HG02588 (cell line): ENCODE results near the gene PCMT1.
"Not testable (repeated sequence)": the region's sequence is repeated elsewhere in the genome, so short reads cannot be mapped to it uniquely, and the experiment has no call there.

ENCODE experiments used
- ATAC-seq: cut with Tn5 transposase; IDR thresholded peaks from one replicate; pipeline ENCODE4 v1.9.1; 2021; ENCODE audit warnings: mild to moderate bottlenecking, moderate library complexity; ENCODE audit not compliant: unreplicated experiment

The PCMT1 gene

GRCh38 chr6:149813351-149813750, 63.8 kb downstream of the PCMT1 start:
- no peak for ATAC-seq

DNA sequence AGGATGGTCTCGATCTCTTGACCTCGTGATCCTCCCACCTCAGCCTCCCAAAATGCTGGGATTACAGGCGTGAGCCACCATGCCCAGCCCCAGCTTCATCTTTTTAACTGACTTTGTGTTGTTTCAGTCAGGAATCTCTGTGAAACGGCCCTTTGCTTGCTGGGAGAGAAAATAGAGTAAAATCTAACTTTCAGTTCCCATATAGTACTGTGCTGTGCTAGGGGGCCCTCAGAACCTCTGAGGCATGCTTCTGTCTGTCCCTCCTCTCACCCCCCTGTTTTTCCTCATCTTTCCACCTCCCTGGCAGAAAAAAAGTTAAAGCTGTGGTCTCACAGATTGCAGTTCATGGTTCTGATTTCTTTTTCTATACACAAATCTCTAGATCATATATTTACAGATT, 66.2 kb downstream of the PCMT1 start:
- no peak for ATAC-seq

DNA sequence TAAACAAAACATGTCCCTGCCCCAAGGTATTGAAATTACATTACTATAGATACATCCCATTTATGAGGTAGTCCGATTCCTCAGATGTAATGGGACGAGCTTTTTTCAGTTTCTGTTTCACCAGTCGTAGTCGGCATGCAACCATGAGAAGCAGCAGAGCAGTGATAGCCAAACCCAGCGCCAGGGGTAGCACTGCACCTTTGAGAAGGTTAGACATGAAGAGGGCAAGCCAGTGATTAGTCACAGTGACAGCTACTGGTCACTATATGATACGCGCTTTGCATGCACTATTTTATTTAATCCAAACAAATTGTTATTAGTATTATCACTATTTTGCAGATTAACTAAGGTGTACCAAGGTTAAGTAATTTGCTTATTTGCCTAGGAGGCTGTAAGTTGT, 71.0 kb downstream of the PCMT1 start:
- ATAC-seq: no peak

DNA sequence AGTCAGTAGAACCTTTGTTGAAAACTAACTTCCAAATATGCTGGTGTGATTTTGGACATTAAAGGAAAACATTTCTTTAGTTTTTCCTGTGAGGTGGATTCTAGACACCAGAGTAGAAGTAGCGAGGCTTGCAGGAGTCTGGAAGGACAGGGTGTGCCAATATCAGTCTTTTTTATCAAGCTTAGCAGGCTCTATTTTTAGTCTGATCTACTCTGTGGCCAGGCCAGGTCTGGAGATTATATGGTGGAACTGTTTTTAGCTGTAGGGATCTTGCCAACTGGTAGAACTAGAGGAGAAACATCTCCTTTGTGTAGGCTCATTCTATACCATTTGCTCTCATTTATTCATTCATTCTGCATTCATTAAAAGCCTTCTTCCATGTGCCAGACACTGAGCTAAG, 72.0 kb downstream of the PCMT1 start:
- no peak for ATAC-seq

DNA sequence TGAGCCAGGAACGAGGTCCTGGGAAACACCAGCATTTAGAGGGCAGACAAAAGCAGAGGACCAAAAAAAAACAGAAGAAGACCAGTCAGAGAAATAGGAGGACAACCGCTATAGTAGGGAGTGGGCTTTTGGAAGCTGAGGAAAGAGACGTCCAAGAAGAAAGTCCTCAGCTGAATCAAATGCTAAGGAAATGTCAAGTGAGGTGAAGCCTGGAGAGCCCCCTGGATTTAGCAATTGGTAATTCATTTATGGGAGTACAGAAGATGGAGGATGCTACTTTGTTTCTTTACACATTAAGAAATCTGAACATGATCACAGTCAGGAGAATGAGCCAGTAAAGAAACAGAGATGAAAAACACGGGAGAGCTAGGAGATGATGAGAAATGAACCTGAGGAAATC, 73.5 kb downstream of the PCMT1 start:
- ATAC-seq: no peak

DNA sequence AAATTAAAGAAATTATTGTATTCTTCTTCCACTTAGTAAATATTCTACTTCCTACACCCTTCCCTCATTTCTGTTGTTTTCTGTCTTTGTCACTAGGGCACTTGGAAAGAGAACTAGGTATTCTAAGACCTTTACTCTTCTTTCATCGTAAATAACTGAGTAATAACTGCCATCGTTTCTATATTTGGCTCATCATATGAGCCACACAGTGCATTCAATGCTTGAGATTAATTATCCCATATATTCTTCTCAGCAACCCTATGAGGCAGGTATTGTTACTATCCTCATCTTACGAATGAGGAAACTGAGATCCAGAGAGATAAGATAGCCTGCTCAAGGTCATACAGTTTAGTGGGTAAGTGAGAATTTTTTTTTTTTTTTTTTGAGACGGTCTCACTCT, 75.8 kb downstream of the PCMT1 start:
- ATAC-seq: no peak

GRCh38 chr6:149830731-149831307, 81.3 kb downstream of the PCMT1 start:
- no peak for ATAC-seq

- no peak for ATAC-seq
These were observed 81.8 kb downstream of the PCMT1 start for GRCh38 chr6:149831308-149831820.

DNA sequence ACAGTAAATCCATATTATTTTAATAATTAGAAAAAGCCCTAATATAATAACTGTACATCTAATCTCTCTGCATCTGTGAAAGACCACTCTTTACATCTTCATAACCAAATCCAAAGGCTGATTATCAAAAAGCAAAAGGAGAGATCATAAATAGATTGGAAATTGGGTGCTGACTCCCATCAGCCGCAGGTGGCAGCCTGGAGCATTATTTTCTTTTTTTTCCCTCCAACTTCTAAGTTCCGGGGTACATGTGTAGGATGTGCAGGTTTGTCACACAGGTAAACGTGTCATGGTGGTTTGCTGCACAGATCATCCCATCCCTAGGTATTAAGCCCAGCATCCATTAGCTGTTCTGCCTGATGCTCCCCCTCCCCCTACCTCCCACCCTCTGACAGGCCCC, 84.1 kb downstream of the PCMT1 start:
- ATAC-seq: no peak

DNA sequence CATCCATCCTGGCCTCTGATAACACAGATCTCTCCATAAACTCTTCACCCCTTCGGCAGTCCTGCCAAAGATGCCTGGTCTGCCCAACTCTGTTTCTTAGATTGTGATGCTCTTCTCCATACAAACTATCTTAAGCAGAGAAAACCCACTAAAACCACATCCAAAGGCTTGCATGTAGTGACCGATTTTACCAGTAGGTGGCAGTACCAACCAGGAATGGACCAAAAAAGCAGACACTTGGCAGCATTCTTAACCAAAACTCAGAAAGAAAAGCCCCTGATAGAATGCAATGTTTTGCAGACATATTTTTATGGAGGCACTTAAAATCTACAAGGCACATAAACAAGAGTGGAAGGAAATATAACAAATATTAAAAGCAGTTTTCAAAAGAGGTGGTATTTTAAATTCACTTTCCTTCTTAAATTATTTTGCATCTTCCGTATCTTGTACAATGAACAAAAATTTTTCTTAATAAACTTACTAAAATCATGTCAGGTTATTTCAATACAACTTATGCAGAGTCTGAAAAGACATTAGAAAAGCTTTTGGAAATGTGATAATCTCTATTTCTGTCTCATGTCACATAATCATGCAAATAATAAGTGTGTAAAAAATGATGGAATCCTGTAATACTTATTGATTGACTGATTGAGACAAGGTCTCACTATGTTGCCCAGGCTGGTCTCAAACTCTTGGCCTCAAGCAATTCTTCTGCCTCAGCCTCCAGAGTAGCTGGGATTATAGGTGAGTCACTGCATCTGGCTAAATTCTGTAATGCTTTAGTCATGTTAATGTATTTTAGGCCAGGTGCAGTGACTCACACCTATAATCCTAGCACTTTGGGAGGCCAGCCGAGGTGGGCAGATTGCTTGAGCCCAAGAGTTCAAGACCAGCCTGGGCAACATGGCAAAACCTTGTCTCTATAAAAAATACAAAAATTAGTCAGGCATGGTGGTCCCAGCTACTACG, 85.3 kb downstream of the PCMT1 start:
- no peak for ATAC-seq

DNA sequence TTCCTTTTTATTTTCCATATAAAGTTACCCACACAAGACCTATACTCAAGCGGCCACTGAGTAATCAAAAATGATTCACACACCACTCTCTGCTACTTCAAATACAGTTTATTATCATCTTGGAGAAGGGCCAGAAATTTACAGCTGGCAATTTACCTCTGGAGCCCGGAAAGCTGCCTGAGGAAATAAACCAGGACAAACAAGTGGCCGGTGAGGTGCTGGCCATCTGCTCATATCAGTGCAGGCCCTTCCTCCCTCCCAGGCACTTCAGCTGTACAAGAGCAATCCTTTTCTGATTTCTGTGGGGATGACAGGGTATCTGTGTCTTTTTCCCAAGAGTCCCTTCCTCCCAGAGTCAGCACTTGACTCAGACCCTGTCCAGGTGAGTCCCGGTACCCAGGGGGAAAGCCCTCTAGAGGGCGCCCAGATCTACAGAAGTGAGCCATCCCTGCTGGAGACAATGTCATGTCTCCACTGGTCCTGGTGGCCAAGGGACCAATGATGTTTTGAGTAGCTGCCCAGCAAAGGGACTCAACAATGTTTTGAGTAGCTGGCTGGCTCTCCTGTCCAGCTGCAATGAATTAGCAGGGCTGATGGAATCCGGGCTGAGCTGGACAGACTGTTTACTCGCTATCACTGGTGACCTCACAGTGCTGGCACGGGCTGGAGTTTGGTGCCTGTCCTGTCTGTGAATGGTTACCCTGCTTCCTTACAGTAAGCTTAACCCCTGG, 91.0 kb downstream of the PCMT1 start:
- no peak for ATAC-seq

GRCh38 chr6:149842331-149842730, 92.8 kb downstream of the PCMT1 start:
- ATAC-seq: no peak

DNA sequence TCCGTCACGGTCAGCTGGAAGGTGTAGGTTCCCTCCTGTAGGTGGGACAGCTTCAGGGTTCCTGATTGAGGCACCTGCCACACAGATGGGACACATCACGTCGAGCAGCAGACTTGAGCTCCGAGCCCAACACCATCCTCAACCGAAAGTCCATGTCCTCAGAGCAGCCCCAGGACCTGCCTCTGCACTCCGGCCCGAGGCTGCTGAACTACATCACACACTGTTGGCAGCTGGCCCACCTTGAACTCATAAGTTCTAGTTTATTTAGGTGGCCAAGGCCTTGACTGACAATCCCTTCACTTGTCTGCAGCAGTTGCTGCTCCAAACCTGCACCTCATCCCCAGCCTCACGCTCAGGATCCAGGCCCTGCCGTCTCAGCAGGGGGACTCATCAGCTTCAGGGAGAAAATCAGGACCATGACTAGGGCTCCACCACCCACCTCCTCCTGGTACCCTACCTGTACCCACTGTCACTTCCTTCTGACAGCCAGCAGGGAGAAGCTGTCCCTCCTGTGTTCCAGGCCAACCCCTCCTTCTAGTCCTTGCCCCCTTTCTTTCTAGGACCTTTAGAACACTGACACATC, 93.6 kb downstream of the PCMT1 start:
- no peak for ATAC-seq

DNA sequence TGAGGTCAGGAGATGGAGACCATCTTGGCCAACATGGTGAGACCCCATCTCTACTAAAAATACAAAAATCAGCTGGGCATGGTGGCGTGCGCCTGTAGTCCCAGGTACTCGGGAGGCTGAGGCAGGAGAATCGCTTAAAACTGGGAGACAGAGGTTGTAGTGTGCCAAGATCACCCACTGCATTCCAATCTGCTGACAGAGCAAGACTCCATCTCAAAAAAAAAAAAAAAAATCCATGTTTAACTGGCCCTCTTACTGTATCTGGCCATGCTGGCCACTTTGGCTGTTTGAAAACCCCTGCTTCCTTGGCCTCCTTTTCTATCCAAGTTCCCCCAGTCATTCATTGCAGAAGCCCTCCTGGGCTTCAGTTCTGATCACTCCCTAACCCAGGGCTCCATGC, 94.5 kb downstream of the PCMT1 start:
- not testable (repeated sequence) for ATAC-seq

- no peak for ATAC-seq
These were observed 94.9 kb downstream of the PCMT1 start for GRCh38 chr6:149844480-149844879.

DNA sequence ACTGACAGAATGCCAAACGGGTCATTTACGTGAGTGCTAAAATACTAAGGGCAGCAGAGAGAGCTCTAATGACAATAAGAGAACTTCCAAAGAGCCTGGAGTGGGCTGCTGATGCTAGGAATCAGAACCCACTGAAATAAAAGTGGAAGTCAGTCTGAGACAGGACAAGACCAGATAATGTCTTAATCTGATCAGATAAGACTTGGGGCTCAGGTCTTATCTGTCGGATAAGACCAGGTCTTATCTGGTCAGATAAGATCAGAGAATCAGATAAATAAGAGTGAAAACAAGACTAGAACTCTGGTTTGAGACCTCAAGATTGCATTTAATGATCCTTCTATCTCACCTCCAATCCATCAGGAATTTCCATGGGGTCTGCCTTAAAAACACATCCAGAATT, 96.0 kb downstream of the PCMT1 start:
- ATAC-seq: no peak

DNA sequence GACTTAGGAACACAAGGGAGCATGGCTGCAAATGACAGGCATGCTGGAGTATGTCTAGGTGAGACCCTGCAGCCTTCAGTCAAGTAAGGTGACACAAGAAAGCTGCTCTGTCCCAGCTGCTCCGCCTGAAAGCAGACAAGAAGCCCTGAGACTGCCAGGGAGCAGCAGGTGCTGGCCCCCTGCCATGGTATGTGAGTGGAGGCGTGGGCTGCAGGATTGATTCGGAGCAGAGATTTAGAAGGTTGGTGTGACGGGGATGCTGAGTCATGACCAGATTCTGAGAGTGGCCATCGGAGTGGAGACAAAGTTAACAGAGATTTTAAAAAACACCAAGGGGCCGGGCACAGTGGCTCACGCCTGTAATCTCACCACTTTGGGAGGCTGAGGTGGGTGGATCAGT, 96.8 kb downstream of the PCMT1 start:
- ATAC-seq: no peak

- ATAC-seq: no peak
These were observed 98.4 kb downstream of the PCMT1 start for GRCh38 chr6:149847939-149848267.

- ATAC-seq: not testable (repeated sequence)
These were observed 98.8 kb downstream of the PCMT1 start for GRCh38 chr6:149848343-149848742.

GRCh38 chr6:149851461-149852110, 102.0 kb downstream of the PCMT1 start:
- no peak for ATAC-seq

DNA sequence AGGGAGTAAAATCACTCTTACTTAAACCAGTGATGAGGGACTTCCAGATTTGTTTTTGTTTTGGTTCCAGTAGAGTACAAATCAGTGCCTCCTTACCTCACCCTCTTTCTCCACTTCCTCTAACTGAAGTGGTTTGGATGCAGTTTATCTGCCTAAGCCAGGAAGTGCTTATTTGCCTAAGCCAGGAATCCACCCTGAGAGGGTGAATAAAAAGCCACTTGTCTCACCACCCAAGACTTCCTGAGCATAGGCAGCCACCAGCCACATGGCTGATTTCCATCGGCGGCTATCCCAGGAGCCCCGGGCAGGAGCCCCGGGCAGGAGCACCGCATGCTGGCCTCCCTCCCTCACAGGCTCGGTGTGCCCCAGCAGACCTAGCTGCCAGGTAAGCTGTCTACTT, 102.6 kb downstream of the PCMT1 start:
- no peak for ATAC-seq
